Left lung (tissue), 10 donors: ENCODE data around the gene SKIDA1. TPM values are rescaled to one million over a fixed set of nuclear protein-coding genes. Genes with fewer than 3 reads are reported as not detected.
A peak's percentile ranks its signal among the peaks of the same experiment; 100 is the strongest.

Experiments used
- ATAC-seq: fragments of 200-7000 bp; cut with Tn5 transposase; one replicate; pipeline ENCODE4 v1.9.1; 2020; ENCODE audit warnings: moderate library complexity
- DNase-seq, 4 donors: peaks; one replicate each; pipeline ENCODE4 v3.0.0-alpha.2; 2013 to 2020
- H3K27ac ChIP-seq, 2 donors: fragments of 200-600 bp; sonication (generic) in 1 of 2; one replicate each; pipeline versions ENCODE4 v1.5.0 to v1.8.0; 2020 to 2021
- H3K27me3 ChIP-seq, 2 donors: fragments of 200-600 bp; sonication (generic) in 1 of 2; one replicate each; pipeline versions ENCODE4 v1.5.0 to v1.8.0; 2020 to 2021
- H3K36me3 ChIP-seq, 2 donors: fragments of 200-600 bp; sonication (generic) in 1 of 2; one replicate each; pipeline versions ENCODE4 v1.5.0 to v1.8.0; 2020 to 2021
- H3K4me1 ChIP-seq, 2 donors: fragments of 200-600 bp; one replicate each; pipeline ENCODE4 v1.8.0; 2021
- H3K4me3 ChIP-seq, 2 donors: fragments of 200-600 bp; sonication (generic) in 1 of 2; one replicate each; pipeline versions ENCODE4 v1.5.0 to v1.8.0; 2020 to 2021; ENCODE audit warnings: mild to moderate bottlenecking in 1 of 2
- H3K9me3 ChIP-seq, 2 donors: fragments of 200-600 bp; sonication (generic) in 1 of 2; one replicate each; pipeline versions ENCODE4 v1.5.0 to v1.8.0; 2020 to 2021
- intact Hi-C, 2 donors: fragments of 100-400 bp; cut with DNase I; formaldehyde crosslinking; loops; one replicate each; pipeline versions ENCODE4 v1.11.2 to v1.14.2; 2022
- polyA plus RNA-seq, 6 donors: library from polyadenylated mRNA; unstranded; fragments of 120-200 nt; gene quantifications; one replicate each; pipeline ENCODE4 v1.2.1, GENCODE V29; 2013; ENCODE audit not compliant: insufficient read length in 6 of 6
- total RNA-seq, 2 donors: library from RNA; stranded (reverse); fragmentation: NEBNext Ultra II Directional; extraction: Animal tissue kit (Norgen Biotek cat#: 25700); gene quantifications; one replicate each; pipeline ENCODE4 v1.2.1, GENCODE V29; 2021
- TF ChIP-seq, protein P1 (sequence below), 2 donors: fragments of 200-600 bp; sonication (generic) in 1 of 2; IDR thresholded peaks; one replicate each; pipeline versions ENCODE4 v1.5.0 to v1.8.0; 2021; ENCODE audit warnings: antibody characterized with exemption in 2 of 2
- donor health status: DM: no; HTN: yes; CAD: no.
- donor health status: DM: no; HTN: no; CAD: no.

SKIDA1 gene
- total and polyA plus RNA-seq, 8 donors = 1.2 to 6.2 (median 4.9) TPM

GRCh38 chr10:21526188-21526859 is 842 bp upstream of the SKIDA1 start:
- no peaks in the 10 kb centered on the region for H3K36me3 ChIP-seq
- intact Hi-C loops = no loop called here
- H3K27ac ChIP-seq = peak overlapping the region; percentile 95 to 96
- peaks cover 0 to 1% of the 10 kb centered on the region in 2 donors for H3K27me3 ChIP-seq
- TF ChIP-seq, protein P1, sequence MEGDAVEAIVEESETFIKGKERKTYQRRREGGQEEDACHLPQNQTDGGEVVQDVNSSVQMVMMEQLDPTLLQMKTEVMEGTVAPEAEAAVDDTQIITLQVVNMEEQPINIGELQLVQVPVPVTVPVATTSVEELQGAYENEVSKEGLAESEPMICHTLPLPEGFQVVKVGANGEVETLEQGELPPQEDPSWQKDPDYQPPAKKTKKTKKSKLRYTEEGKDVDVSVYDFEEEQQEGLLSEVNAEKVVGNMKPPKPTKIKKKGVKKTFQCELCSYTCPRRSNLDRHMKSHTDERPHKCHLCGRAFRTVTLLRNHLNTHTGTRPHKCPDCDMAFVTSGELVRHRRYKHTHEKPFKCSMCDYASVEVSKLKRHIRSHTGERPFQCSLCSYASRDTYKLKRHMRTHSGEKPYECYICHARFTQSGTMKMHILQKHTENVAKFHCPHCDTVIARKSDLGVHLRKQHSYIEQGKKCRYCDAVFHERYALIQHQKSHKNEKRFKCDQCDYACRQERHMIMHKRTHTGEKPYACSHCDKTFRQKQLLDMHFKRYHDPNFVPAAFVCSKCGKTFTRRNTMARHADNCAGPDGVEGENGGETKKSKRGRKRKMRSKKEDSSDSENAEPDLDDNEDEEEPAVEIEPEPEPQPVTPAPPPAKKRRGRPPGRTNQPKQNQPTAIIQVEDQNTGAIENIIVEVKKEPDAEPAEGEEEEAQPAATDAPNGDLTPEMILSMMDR (IDR thresholded peaks at IDR 0.05) = no peak
- ATAC-seq (peak; percentile 62), DNase-seq (peak; percentile 86 to 94 (median 92))
- H3K4me1 ChIP-seq = peaks cover 6 to 26% of the 10 kb centered on the region in 2 donors
- no peaks in the 10 kb centered on the region for H3K9me3 ChIP-seq
- peak overlapping the region; percentile 63 to 69 for H3K4me3 ChIP-seq

- Histone ChIP-seq H3K27me3 (peaks cover 0 to 17% of the 10 kb centered on the region in 2 donors), H3K4me1 (peaks cover 6 to 30% of the 10 kb centered on the region in 2 donors)
- DNase-seq = peak in 2 of 4 donors; percentile 49 to 64
These were observed 736 bp downstream of the SKIDA1 start for GRCh38 chr10:21524526-21525366.

DNA sequence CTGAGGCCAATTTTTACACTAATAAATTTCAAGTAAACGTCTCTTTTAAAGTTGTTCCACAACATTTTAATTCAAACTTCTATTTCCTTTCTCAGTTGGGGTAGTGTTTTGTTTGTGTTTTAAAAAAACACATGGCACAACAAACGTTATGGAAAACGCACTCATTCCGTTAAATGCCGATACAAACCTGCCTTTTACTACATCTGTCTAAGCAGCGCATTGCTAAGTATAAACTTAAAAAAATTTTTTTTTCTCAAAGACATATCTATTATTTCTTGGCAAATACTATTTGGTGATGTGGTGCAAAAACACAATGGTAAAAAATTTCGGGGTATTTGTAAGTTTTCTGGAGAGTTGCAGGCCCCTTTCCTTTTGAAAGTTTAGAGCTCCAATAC is 1.4 kb downstream of the SKIDA1 start:
- Histone ChIP-seq H3K36me3 (no peaks in the 10 kb centered on the region), H3K9me3 (no peaks in the 10 kb centered on the region), H3K4me1 (peaks cover 6 to 37% of the 10 kb centered on the region in 2 donors), H3K27ac (peak overlapping the region; percentile 95 to 96), H3K4me3 (no peak overlapping the region), H3K27me3 (peaks cover 0 to 23% of the 10 kb centered on the region in 2 donors)
- TF ChIP-seq, protein P1 (IDR thresholded peaks at IDR 0.05) = no peak
- no peak for ATAC-seq
- intact Hi-C loops = no loop called here
- DNase-seq = no peak

More at GRCh38 chr10:21524526-21525366, 736 bp downstream of the SKIDA1 start:
- no peaks in the 10 kb centered on the region for H3K36me3 ChIP-seq
- peak overlapping the region; percentile 95 to 96 for H3K27ac ChIP-seq
- intact Hi-C loops = no loop called here
- ATAC-seq = no peak
- peak overlapping the region; percentile 63 to 69 for H3K4me3 ChIP-seq
- TF ChIP-seq, protein P1 (IDR thresholded peaks at IDR 0.05) = no peak
- H3K9me3 ChIP-seq = no peaks in the 10 kb centered on the region

- TF ChIP-seq, protein P1 (IDR thresholded peaks at IDR 0.05) = no peak
- peak in 1 of 4 donors; percentile 76 for DNase-seq
- H3K27ac ChIP-seq = peak overlapping the region; percentile 95 to 96
- H3K4me1 ChIP-seq = peaks cover 6 to 42% of the 10 kb centered on the region in 2 donors
- no peaks in the 10 kb centered on the region for H3K36me3 ChIP-seq
- intact Hi-C loops = no loop called here
- peaks cover 0 to 28% of the 10 kb centered on the region in 2 donors for H3K27me3 ChIP-seq
- no peaks in the 10 kb centered on the region for H3K9me3 ChIP-seq
- no peak for ATAC-seq
- H3K4me3 ChIP-seq = no peak overlapping the region
These were observed 1.9 kb downstream of the SKIDA1 start for GRCh38 chr10:21523557-21524008.
